ENCODE measurements around the gene PRR36.
"Not testable (repeated sequence)": the region's sequence is repeated elsewhere in the genome, so short reads cannot be mapped to it uniquely, and the experiment has no call there.

Gene PRR36

DNA sequence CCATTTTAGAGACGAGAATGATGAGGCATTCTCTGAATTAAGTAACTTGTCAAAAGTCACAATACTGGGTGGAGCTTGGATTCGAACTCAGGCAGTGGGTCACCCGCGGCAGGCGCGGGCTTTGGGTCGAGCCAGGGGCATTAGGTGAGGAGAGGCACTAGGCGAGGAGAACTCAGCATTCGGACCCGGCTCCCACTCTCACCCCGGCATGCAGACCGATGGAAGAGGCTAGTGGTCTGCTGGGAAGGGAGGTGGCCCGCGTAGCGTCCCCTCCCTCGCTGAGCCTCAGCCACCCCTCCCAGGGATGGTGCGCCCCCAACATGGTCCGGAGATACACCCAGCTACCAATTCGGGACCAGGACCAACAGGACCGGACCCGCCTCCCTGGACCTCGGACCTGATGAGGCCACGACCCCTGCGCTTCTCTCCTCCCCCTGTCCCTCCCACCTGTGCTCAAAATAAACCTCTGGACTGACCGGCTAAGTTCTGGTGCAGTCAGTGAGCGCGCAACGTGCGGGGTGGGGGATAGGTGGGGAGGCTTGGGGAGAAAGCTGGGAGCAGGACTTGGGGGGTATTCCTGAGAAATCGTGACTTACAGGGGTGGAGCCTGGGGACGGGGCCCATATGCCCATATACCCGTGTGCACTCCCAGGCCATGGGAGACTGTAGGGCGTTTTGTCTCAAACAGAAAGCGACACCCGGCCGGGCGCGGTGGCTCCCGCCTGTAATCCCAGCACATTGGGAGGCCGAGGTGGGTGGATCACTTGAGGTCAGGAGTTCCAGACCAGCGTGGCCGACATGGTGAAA is 44.6 kb upstream of the PRR36 start:
- no peak overlapping the region for H4K8ac ChIP-seq (ENCODE audit: low read depth, low read length)
- H3K79me2 ChIP-seq (ENCODE audit: control insufficient read depth, insufficient read depth, low read length, poor library complexity): peaks cover 2% of the 10 kb centered on the region
- no peak overlapping the region for H3K9ac ChIP-seq (ENCODE audit: low read length)
- H3K18ac ChIP-seq (ENCODE audit: low read length): no peak overlapping the region
- H3K4me1 ChIP-seq (ENCODE audit: control insufficient read depth in 1 of 2, insufficient read depth in 2 of 2, low read length in 2 of 2): peaks cover 16 to 23% of the 10 kb centered on the region in 2 experiments
- peaks cover 2% of the 10 kb centered on the region for H3K79me1 ChIP-seq (ENCODE audit: low read length)
- no peak overlapping the region for H4K12ac ChIP-seq (ENCODE audit: low read depth, low read length)
- no peak overlapping the region for H3K4me2 ChIP-seq (ENCODE audit: low read length)
- no CpG with 5 or more reads among the region's 42 CpGs for WGBS (ENCODE audit: extremely low coverage, insufficient coverage, insufficient read length)
- H2BK120ac ChIP-seq (ENCODE audit: insufficient read depth, low read length, poor library complexity): no peak overlapping the region
- no peak for DNase-seq
- no peak overlapping the region for H3K23ac ChIP-seq (ENCODE audit: low read length)
- H3K27me3 ChIP-seq (ENCODE audit: insufficient read depth, low read length): peaks cover 31% of the 10 kb centered on the region
- no peak overlapping the region for H3K4me3 ChIP-seq (ENCODE audit: low read depth, low read length)
- H3K9me3 ChIP-seq (ENCODE audit: insufficient read depth, low read depth, low read length): peaks cover 7% of the 10 kb centered on the region
- no peak overlapping the region for H3K4ac ChIP-seq (ENCODE audit: low read depth, low read length)
- no peak overlapping the region for H2AFZ ChIP-seq (ENCODE audit: insufficient read depth, low read length, poor library complexity)
- H2AK5ac ChIP-seq (ENCODE audit: low read length): no peak overlapping the region
- H2BK12ac ChIP-seq (ENCODE audit: low read length): no peak overlapping the region
- H3K14ac ChIP-seq (ENCODE audit: low read length): no peak overlapping the region
- no peak overlapping the region for H3K27ac ChIP-seq (ENCODE audit: low read depth, low read length)
- H2BK5ac ChIP-seq (ENCODE audit: low read depth, low read length, poor library complexity): no peak overlapping the region
- H4K91ac ChIP-seq (ENCODE audit: low read depth, low read length): no peak overlapping the region
- H3K36me3 ChIP-seq (ENCODE audit: control insufficient read depth in 1 of 2, insufficient read depth in 2 of 2, low read length in 2 of 2): peaks cover 19 to 20% of the 10 kb centered on the region in 2 experiments

GRCh38 chr19:7918062-7918614 is 43.9 kb upstream of the PRR36 start:
- not testable (repeated sequence) for H2BK5ac ChIP-seq (ENCODE audit: low read depth, low read length, poor library complexity); H2BK120ac ChIP-seq (ENCODE audit: insufficient read depth, low read length, poor library complexity); H4K8ac ChIP-seq (ENCODE audit: low read depth, low read length); H3K79me1 ChIP-seq (ENCODE audit: low read length); H3K23ac ChIP-seq (ENCODE audit: low read length); H3K14ac ChIP-seq (ENCODE audit: low read length); H3K18ac ChIP-seq (ENCODE audit: low read length); H3K4ac ChIP-seq (ENCODE audit: low read depth, low read length); H2BK12ac ChIP-seq (ENCODE audit: low read length); H3K9ac ChIP-seq (ENCODE audit: low read length); H2AK5ac ChIP-seq (ENCODE audit: low read length); H4K91ac ChIP-seq (ENCODE audit: low read depth, low read length); H4K12ac ChIP-seq (ENCODE audit: low read depth, low read length); H3K79me2 ChIP-seq (ENCODE audit: control insufficient read depth, insufficient read depth, low read length, poor library complexity); H3K4me3 ChIP-seq (ENCODE audit: low read depth, low read length); H3K27ac ChIP-seq (ENCODE audit: low read depth, low read length); DNase-seq; H3K9me3 ChIP-seq (ENCODE audit: insufficient read depth, low read depth, low read length)
- Histone ChIP-seq H3K4me1 (ENCODE audit: control insufficient read depth in 1 of 2, insufficient read depth in 2 of 2, low read length in 2 of 2) (peaks cover 16 to 23% of the 10 kb centered on the region in 2 experiments), H3K27me3 (ENCODE audit: insufficient read depth, low read length) (peaks cover 31% of the 10 kb centered on the region), H2AFZ (ENCODE audit: insufficient read depth, low read length, poor library complexity) (peak overlapping the region; percentile 17), H3K36me3 (ENCODE audit: control insufficient read depth in 1 of 2, insufficient read depth in 2 of 2, low read length in 2 of 2) (peaks cover 16 to 21% of the 10 kb centered on the region in 2 experiments), H3K4me2 (ENCODE audit: low read length) (peak overlapping the region; percentile 52)
- WGBS (ENCODE audit: extremely low coverage, insufficient coverage, insufficient read length): no CpG with 5 or more reads among the region's 29 CpGs

- peak overlapping the region; percentile 63 for H3K4me3 ChIP-seq (ENCODE audit: low read depth, low read length)
Observed at GRCh38 chr19:7917267-7918061, 43.3 kb upstream of the PRR36 start.

DNA sequence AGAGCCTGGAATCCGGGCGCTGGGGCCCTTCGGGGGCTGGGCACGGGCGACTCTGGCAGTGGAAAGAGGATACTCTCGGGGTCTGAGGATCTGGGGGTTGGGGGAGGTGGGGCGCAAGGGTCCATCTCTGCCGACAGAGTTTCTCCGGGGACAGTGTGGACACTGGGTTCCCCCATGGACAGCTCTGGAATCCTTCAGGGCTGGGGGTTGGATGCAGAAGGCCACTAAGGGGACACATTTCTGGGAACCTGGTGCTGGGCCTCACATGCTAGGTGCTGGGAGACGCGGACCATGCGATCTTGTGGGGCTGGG is 42.7 kb upstream of the PRR36 start:
- no peak overlapping the region for H3K4me3 ChIP-seq (ENCODE audit: low read depth, low read length)
- DNase-seq: no peak
- H3K14ac ChIP-seq (ENCODE audit: low read length): no peak overlapping the region
- H3K27me3 ChIP-seq (ENCODE audit: insufficient read depth, low read length): peaks cover 31% of the 10 kb centered on the region
- H3K79me1 ChIP-seq (ENCODE audit: low read length): peaks cover 2% of the 10 kb centered on the region
- H4K12ac ChIP-seq (ENCODE audit: low read depth, low read length): no peak overlapping the region
- no peak overlapping the region for H2BK5ac ChIP-seq (ENCODE audit: low read depth, low read length, poor library complexity)
- no peak overlapping the region for H4K8ac ChIP-seq (ENCODE audit: low read depth, low read length)
- peak overlapping the region; percentile 52 for H3K4me2 ChIP-seq (ENCODE audit: low read length)
- WGBS (ENCODE audit: extremely low coverage, insufficient coverage, insufficient read length): no CpG with 5 or more reads among the region's 12 CpGs
- no peak overlapping the region for H2BK120ac ChIP-seq (ENCODE audit: insufficient read depth, low read length, poor library complexity)
- no peak overlapping the region for H2AK5ac ChIP-seq (ENCODE audit: low read length)
- no peak overlapping the region for H3K18ac ChIP-seq (ENCODE audit: low read length)
- H3K23ac ChIP-seq (ENCODE audit: low read length): no peak overlapping the region
- H3K36me3 ChIP-seq (ENCODE audit: control insufficient read depth in 1 of 2, insufficient read depth in 2 of 2, low read length in 2 of 2): peaks cover 12 to 18% of the 10 kb centered on the region in 2 experiments
- H3K4me1 ChIP-seq (ENCODE audit: control insufficient read depth in 1 of 2, insufficient read depth in 2 of 2, low read length in 2 of 2): peaks cover 16 to 23% of the 10 kb centered on the region in 2 experiments
- no peak overlapping the region for H2BK12ac ChIP-seq (ENCODE audit: low read length)
- H4K91ac ChIP-seq (ENCODE audit: low read depth, low read length): no peak overlapping the region
- H3K9ac ChIP-seq (ENCODE audit: low read length): no peak overlapping the region
- peaks cover 2% of the 10 kb centered on the region for H3K79me2 ChIP-seq (ENCODE audit: control insufficient read depth, insufficient read depth, low read length, poor library complexity)
- H2AFZ ChIP-seq (ENCODE audit: insufficient read depth, low read length, poor library complexity): no peak overlapping the region
- peaks cover 7% of the 10 kb centered on the region for H3K9me3 ChIP-seq (ENCODE audit: insufficient read depth, low read depth, low read length)
- H3K4ac ChIP-seq (ENCODE audit: low read depth, low read length): no peak overlapping the region
- no peak overlapping the region for H3K27ac ChIP-seq (ENCODE audit: low read depth, low read length)

More at GRCh38 chr19:7917267-7918061, 43.3 kb upstream of the PRR36 start:
- H4K91ac ChIP-seq (ENCODE audit: low read depth, low read length): no peak overlapping the region
- no peak overlapping the region for H3K18ac ChIP-seq (ENCODE audit: low read length)
- peak overlapping the region; percentile 17 for H2AFZ ChIP-seq (ENCODE audit: insufficient read depth, low read length, poor library complexity)
- H3K79me1 ChIP-seq (ENCODE audit: low read length): peaks cover 2% of the 10 kb centered on the region
- H3K4me2 ChIP-seq (ENCODE audit: low read length): peak overlapping the region; percentile 52
- peak; percentile 78 to 84 for DNase-seq
- H3K79me2 ChIP-seq (ENCODE audit: control insufficient read depth, insufficient read depth, low read length, poor library complexity): peaks cover 2% of the 10 kb centered on the region
- H3K36me3 ChIP-seq (ENCODE audit: control insufficient read depth in 1 of 2, insufficient read depth in 2 of 2, low read length in 2 of 2): peaks cover 13 to 19% of the 10 kb centered on the region in 2 experiments
- no peak overlapping the region for H3K9ac ChIP-seq (ENCODE audit: low read length)
- H2AK5ac ChIP-seq (ENCODE audit: low read length): no peak overlapping the region
- no peak overlapping the region for H3K4ac ChIP-seq (ENCODE audit: low read depth, low read length)
- no peak overlapping the region for H3K23ac ChIP-seq (ENCODE audit: low read length)
- peaks cover 7% of the 10 kb centered on the region for H3K9me3 ChIP-seq (ENCODE audit: insufficient read depth, low read depth, low read length)
- peaks cover 16 to 23% of the 10 kb centered on the region in 2 experiments for H3K4me1 ChIP-seq (ENCODE audit: control insufficient read depth in 1 of 2, insufficient read depth in 2 of 2, low read length in 2 of 2)
- H2BK12ac ChIP-seq (ENCODE audit: low read length): no peak overlapping the region
- H3K14ac ChIP-seq (ENCODE audit: low read length): no peak overlapping the region
- no peak overlapping the region for H3K27ac ChIP-seq (ENCODE audit: low read depth, low read length)
- H2BK5ac ChIP-seq (ENCODE audit: low read depth, low read length, poor library complexity): no peak overlapping the region
- H3K27me3 ChIP-seq (ENCODE audit: insufficient read depth, low read length): peaks cover 31% of the 10 kb centered on the region
- peak overlapping the region; percentile 19 for H4K8ac ChIP-seq (ENCODE audit: low read depth, low read length)
- no peak overlapping the region for H2BK120ac ChIP-seq (ENCODE audit: insufficient read depth, low read length, poor library complexity)
- no CpG with 5 or more reads among the region's 71 CpGs for WGBS (ENCODE audit: extremely low coverage, insufficient coverage, insufficient read length)
- peak overlapping the region; percentile 17 for H4K12ac ChIP-seq (ENCODE audit: low read depth, low read length)

Measured in trophoblast cell (in vitro differentiated cells and primary cell).